Measurements from ENCODE around the gene ROCK2.

ROCK2 gene

DNA sequence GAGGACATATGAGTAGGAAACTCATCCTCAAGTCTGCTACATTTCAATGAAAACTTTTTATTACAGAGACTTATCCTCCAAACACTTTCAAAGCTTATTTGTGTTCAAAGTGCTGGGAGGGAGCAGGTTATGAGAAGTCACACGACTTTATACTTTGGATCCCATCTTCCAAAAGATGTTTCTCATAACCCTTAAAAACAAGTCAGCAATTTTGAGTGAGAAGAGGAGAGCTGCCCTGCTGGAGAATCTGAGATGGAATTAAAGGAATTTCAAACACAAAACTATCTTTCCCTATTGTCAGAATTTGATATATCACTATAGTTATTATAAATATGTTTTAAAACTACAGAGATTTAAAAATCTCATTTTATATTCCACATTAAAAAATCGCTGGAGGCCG lies 45.8 kb downstream of the ROCK2 start:
- TF ChIP-seq, protein P1, sequence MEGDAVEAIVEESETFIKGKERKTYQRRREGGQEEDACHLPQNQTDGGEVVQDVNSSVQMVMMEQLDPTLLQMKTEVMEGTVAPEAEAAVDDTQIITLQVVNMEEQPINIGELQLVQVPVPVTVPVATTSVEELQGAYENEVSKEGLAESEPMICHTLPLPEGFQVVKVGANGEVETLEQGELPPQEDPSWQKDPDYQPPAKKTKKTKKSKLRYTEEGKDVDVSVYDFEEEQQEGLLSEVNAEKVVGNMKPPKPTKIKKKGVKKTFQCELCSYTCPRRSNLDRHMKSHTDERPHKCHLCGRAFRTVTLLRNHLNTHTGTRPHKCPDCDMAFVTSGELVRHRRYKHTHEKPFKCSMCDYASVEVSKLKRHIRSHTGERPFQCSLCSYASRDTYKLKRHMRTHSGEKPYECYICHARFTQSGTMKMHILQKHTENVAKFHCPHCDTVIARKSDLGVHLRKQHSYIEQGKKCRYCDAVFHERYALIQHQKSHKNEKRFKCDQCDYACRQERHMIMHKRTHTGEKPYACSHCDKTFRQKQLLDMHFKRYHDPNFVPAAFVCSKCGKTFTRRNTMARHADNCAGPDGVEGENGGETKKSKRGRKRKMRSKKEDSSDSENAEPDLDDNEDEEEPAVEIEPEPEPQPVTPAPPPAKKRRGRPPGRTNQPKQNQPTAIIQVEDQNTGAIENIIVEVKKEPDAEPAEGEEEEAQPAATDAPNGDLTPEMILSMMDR (IDR thresholded peaks at IDR 0.05; ENCODE audit: control extremely low read depth, extremely low read depth, low read depth, missing control alignments), result no peak
- ChIA-PET CTCF (no interaction called here), POLR2A (no interaction called here)
- DNase-seq (ENCODE audit: extremely low spot score), result no peak

DNA sequence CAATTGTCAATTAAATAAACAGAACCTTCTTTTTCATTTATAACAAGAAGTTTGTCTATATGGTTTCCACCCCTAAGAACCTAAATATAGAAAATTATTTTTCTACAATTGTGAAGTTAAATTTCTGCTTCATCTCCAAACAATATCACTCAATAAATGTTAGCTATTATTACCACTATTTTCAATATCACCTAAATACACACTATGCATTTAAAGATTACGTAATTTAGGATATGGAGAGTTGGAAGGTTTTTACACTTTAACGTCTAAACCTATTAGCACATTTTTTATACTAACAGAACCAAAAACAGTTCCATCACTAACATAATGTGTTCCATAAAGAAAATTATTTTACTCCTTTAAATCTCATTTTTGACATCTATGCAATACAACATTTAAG lies 48.0 kb downstream of the ROCK2 start:
- CTCF ChIA-PET, result no interaction called here
- POLR2A ChIA-PET, result no interaction called here
- no peak for DNase-seq (ENCODE audit: extremely low spot score)
- TF ChIP-seq, protein P1 (IDR thresholded peaks at IDR 0.05; ENCODE audit: control extremely low read depth, extremely low read depth, low read depth, missing control alignments), result no peak

DNA sequence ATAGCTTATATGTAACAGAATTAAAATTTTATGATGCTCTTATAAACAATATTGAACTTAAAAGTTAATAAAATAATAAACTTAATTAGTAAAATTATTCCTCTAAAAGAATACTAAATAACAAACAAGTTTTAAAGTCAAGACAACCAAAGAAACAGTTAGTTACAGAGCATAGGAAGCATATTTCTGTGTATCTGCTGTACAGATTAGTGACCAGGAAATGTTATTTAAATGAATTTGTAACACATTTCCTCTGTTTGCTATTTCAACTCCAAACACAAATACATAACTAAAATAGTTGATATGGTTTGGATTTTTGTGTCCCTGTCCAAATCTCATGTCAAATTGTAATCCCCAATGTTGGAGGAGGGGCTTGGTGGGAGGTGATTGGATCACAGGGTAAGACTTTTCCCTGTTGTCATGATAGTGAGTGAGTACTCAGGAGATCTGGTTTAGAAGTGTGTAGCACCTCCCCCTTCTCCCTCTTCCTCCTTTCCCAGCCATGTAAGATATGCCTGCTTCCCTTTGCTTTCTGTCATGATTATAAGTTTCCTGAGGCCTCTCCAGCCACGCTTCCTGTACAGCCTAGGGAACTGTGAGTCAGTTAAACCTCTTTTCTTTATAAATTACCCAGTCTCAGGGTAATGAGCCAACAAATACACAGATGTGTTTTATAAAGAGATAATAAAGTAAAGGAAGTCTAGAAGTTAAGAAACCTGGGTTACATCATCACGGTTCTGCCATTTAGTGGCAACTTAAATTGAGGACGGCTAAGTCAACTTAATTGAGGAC lies 51.8 kb downstream of the ROCK2 start:
- DNase-seq (ENCODE audit: extremely low spot score), result no peak
- POLR2A ChIA-PET, result no interaction called here
- TF ChIP-seq, protein P1 (IDR thresholded peaks at IDR 0.05; ENCODE audit: control extremely low read depth, extremely low read depth, low read depth, missing control alignments), result no peak
- CTCF ChIA-PET, result interaction anchor here (1.0 kb wide), 1 partner anchor 29 kb away, joined by 3 read pairs; no protein-coding TSS in a partner anchor

- TF ChIP-seq, protein P1 (IDR thresholded peaks at IDR 0.05; ENCODE audit: control extremely low read depth, extremely low read depth, low read depth, missing control alignments), result no peak
- ChIA-PET CTCF (no interaction called here), POLR2A (no interaction called here)
- no peak for DNase-seq (ENCODE audit: extremely low spot score)
Observed at GRCh38 chr2:11290713-11291112, 53.7 kb downstream of the ROCK2 start.

DNA sequence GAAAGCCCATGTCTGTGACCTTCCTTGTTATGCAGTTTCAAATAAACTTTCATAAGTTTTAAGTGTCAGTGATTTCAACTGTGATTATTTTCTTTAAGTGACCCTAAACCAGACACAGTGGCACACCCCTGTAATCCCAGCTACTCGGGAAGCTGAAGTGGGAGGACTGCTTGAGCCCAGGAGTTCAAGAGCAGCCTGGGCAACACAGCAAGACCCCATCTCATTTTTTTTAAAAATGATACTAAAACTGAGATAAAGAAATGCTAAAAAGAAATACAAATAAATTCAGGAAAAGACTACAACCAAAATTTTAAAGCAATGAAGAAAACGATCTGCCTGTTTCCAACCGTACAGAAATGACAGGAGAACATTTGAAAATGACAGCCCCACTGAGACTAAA lies 54.2 kb downstream of the ROCK2 start:
- CTCF ChIA-PET, result no interaction called here
- POLR2A ChIA-PET, result no interaction called here

GRCh38 chr2:11288431-11288830 lies 56.0 kb downstream of the ROCK2 start:
- ChIA-PET POLR2A (no interaction called here), CTCF (interaction anchor here (2.4 kb wide), 1 partner anchor 9 kb away, joined by 6 read pairs; no protein-coding TSS in a partner anchor)
- TF ChIP-seq, protein P1 (IDR thresholded peaks at IDR 0.05; ENCODE audit: control extremely low read depth, extremely low read depth, low read depth, missing control alignments), result no peak
- DNase-seq (ENCODE audit: extremely low spot score), result no peak

More for the DNA sequence above, 54.2 kb downstream of the ROCK2 start:
- TF ChIP-seq, protein P1 (IDR thresholded peaks at IDR 0.05; ENCODE audit: control extremely low read depth, extremely low read depth, low read depth, missing control alignments), result no peak
- DNase-seq (ENCODE audit: extremely low spot score), result no peak
